K562 treated with DMSO at 1 percent for 48 hours (cell line): Measurements from ENCODE around the gene NAGPA. TPM values are rescaled to one million over a fixed set of nuclear protein-coding genes. Genes with fewer than 3 reads are reported as not detected.

ENCODE experiments used
- total RNA-seq: library from RNA; unstranded; fragments of 300-600 nt; gene quantifications from 2 replicates; pipeline ENCODE4 v1.2.3, GENCODE V29; 2022; ENCODE audit warnings: low replicate concordance; ENCODE audit errors: extremely low read depth

Gene NAGPA, protein sequence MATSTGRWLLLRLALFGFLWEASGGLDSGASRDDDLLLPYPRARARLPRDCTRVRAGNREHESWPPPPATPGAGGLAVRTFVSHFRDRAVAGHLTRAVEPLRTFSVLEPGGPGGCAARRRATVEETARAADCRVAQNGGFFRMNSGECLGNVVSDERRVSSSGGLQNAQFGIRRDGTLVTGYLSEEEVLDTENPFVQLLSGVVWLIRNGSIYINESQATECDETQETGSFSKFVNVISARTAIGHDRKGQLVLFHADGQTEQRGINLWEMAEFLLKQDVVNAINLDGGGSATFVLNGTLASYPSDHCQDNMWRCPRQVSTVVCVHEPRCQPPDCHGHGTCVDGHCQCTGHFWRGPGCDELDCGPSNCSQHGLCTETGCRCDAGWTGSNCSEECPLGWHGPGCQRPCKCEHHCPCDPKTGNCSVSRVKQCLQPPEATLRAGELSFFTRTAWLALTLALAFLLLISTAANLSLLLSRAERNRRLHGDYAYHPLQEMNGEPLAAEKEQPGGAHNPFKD
- total RNA-seq = not detected in 2 replicates

DNA sequence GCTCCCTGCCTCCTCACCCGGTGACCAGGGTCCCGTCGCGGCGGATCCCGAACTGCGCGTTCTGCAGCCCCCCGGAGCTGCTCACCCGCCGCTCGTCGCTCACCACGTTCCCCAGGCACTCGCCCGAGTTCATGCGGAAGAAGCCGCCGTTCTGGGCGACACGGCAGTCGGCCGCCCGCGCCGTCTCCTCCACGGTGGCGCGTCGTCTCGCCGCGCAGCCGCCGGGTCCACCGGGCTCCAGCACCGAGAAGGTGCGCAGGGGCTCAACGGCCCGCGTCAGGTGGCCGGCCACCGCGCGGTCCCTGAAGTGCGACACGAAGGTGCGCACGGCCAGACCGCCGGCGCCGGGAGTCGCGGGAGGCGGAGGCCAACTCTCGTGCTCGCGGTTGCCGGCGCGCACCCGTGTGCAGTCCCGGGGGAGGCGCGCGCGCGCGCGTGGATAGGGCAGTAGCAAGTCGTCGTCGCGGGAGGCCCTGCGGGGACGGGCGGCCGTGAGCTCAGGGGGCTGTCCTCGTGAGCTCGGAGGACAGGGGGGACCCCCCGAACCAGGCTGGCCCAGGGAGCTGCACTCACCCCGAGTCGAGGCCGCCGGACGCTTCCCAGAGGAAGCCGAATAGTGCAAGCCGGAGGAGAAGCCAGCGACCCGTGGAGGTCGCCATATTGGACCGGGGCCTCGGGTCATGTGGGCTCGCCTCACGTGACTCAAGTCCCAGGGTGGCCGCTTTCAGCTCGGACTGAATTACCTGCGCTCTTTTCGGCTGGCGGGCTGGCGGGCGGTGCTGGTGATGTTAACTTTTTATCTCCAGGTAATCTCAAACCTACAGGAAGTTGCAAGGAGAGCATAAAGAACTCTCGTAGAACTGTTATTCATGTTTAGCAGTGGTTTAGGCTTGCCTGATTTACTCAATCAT is at the start of gene NAGPA:
Gene NAGPA (minus strand): TSS at position 680 of the 911 bp plus-strand sequence. CDS start 21 bp downstream, at position 659.

DNA sequence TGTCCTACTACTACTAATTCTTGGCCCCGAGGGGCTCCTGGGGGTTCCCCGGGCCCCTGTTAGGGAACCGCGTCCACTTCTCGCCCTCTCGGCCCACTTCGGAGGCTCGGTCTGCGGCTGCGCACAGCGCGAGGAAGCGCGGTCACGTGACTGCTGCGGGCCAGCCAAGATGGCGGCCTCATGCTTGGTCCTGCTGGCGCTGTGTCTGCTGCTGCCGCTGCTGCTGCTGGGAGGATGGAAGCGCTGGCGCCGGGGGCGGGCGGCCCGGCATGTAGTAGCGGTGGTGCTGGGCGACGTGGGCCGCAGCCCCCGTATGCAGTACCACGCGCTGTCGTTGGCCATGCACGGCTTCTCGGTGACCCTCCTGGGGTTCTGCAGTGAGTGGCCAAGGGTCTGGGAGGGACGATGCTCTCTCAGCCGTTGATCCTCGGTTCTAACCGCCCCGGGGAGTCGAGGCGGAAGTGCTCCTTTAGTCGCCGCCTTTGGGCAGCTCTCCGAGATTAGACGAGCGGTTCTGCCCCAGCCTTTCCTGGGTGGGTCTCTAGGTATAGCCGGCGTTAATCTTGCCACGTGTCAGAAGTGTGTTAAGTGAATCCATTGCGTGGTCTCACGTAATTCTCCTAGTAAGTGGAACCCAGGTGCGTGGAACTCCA is 38.1 kb upstream of the NAGPA start, which contains the start of gene ALG1:
Gene ALG1 (plus strand): TSS at position 163 of the 653 bp plus-strand sequence. CDS start 7 bp downstream, at position 170.

DNA sequence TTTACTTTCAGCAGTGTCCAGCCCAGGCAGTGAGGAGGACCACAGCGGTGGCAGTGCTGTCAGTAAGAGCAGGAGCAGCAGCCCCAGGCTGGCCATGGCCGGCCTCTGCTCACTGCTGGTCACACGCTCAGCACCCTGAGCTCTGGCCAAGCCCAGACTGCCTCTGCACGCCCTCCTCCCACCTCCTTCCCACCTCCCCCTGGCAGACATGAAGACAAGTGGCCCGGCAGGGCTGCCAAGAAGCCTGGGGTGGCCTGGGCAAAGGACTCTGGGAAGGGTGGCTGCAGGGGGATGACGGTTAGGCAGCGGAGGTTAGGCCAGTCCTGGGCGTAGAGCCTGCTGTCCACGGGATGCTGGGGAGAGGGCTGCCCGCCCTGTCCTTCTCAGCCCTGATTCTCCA is 32.1 kb upstream of the NAGPA start, which contains the start of gene C16orf89:
Gene C16orf89 (minus strand): TSS at position 144 of the 400 bp plus-strand sequence. CDS start 48 bp downstream, at position 96.

Other genes starting within 250 kb of the NAGPA start
- gene SEPTIN12, start 245.6 kb downstream of the NAGPA start, total RNA-seq = not detected in 2 replicates
- not detected in 2 replicates for gene SMIM22, start 238.6 kb downstream of the NAGPA start, total RNA-seq
- not detected in 2 replicates for gene ROGDI, start 231.3 kb downstream of the NAGPA start, total RNA-seq
- not detected in 2 replicates for gene GLYR1, start 186.6 kb downstream of the NAGPA start, total RNA-seq
- not detected in 2 replicates for gene UBN1, start 186.5 kb downstream of the NAGPA start, total RNA-seq
- gene PPL, start 96.8 kb downstream of the NAGPA start, total RNA-seq = not detected in 2 replicates
- gene SEC14L5, start 75.6 kb downstream of the NAGPA start, total RNA-seq = not detected in 2 replicates
- not detected in 2 replicates for gene C16orf89, start 32.0 kb upstream of the NAGPA start, total RNA-seq
- gene ALG1, start 37.9 kb upstream of the NAGPA start, total RNA-seq = not detected in 2 replicates
- not detected in 2 replicates for gene EEF2KMT, start 63.9 kb upstream of the NAGPA start, total RNA-seq